ENCODE data around the gene CXCL17. TPM values are rescaled to one million over a fixed set of nuclear protein-coding genes. Genes with fewer than 3 reads are reported as not detected.

Gene CXCL17
- total and polyA plus RNA-seq, 2 donors (not counting 1 experiment from before 2014, with no cell fraction given): not detected

DNA sequence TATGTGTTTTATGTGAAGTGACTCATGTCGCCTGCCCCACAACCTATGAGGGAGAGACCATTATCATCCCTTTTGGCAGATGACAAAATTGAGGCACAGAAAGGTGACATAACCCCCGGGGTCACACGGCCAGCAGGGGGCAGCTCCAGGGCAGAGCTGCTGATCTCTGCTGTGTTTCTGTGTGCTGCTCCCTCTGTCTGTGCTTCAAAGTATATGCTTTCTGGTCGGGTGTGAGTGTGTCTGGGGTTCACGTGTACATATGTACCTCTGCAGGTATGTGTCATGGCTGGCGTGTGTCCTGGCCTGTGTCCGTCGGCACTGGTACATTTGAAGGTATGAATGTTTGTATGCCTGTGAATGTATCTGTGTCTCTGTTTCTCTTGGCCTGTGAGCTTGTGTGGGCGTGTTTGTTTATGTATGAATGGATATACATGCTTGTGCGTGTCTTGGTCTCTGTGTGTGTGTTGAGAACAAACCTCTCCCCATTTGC is 22.6 kb downstream of the CXCL17 start:
- peaks cover 55% of the 10 kb centered on the region for H4K20me1 ChIP-seq (ENCODE audit: control insufficient read depth, insufficient read depth, low read length, poor library complexity, severe bottlenecking)
- intact Hi-C loops (cut with micrococcal nuclease): loop anchor here (1.0 to 5.0 kb wide), 2 partner anchors 13 to 293 kb away; no protein-coding TSS in a partner anchor
- Mint-ChIP-seq H3K4me3 (peak overlapping the region; percentile 13), H3K9me3 (ENCODE audit: insufficient read depth) (no peaks in the 10 kb centered on the region), H3K27ac (peak overlapping the region; percentile 71), H3K27me3 (no peaks in the 10 kb centered on the region), H3K4me1 (peaks cover 48% of the 10 kb centered on the region)
- 65% methylated on average over 8 of the region's 10 CpGs for WGBS (ENCODE audit: insufficient coverage)
- H3K4me2 ChIP-seq (replicated peaks; ENCODE audit: low read depth, low read length, poor library complexity, severe bottlenecking): peak overlapping the region; percentile 4
- peaks cover 0 to 5% (median 0%) of the 10 kb centered on the region in 3 donors for H3K9me3 ChIP-seq (ENCODE audit: control extremely low read depth in 1 of 3, control insufficient read depth in 2 of 3, insufficient read depth in 1 of 3, low read length in 2 of 3)
- H3K36me3 ChIP-seq (replicated peaks in 1 of 2; ENCODE audit: control extremely low read depth in 1 of 2, control insufficient read depth in 1 of 2, extremely low read depth in 1 of 2, insufficient read depth in 2 of 2, low read length in 1 of 2): peaks cover 0 to 9% of the 10 kb centered on the region in 2 experiments
- no peak overlapping the region for H3K27ac ChIP-seq (ENCODE audit: low read length in 2 of 2)
- TF ChIP-seq, protein P1, sequence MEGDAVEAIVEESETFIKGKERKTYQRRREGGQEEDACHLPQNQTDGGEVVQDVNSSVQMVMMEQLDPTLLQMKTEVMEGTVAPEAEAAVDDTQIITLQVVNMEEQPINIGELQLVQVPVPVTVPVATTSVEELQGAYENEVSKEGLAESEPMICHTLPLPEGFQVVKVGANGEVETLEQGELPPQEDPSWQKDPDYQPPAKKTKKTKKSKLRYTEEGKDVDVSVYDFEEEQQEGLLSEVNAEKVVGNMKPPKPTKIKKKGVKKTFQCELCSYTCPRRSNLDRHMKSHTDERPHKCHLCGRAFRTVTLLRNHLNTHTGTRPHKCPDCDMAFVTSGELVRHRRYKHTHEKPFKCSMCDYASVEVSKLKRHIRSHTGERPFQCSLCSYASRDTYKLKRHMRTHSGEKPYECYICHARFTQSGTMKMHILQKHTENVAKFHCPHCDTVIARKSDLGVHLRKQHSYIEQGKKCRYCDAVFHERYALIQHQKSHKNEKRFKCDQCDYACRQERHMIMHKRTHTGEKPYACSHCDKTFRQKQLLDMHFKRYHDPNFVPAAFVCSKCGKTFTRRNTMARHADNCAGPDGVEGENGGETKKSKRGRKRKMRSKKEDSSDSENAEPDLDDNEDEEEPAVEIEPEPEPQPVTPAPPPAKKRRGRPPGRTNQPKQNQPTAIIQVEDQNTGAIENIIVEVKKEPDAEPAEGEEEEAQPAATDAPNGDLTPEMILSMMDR (IDR thresholded peaks at IDR 0.05): peak; percentile 75
- no peak for TF ChIP-seq EZH2 (IDR thresholded peaks at IDR 0.05; ENCODE audit: borderline replicate concordance, insufficient read depth, low read depth, low read length, poor library complexity, severe bottlenecking)
- H3K79me2 ChIP-seq (ENCODE audit: control insufficient read depth, insufficient read depth, low read length): peaks cover 55% of the 10 kb centered on the region
- peaks cover 22 to 40% of the 10 kb centered on the region in 2 donors for H3K4me1 ChIP-seq (ENCODE audit: control insufficient read depth in 2 of 2, insufficient read depth in 2 of 2, low read length in 2 of 2)
- no peak overlapping the region for H3K9ac ChIP-seq (ENCODE audit: low read length)
- ChIA-PET CTCF (interaction anchor here (0.7 to 3.8 kb wide), 12 partner anchors 12 to 175 kb away, joined by 3 to 17 read pairs (median 5); partner anchors contain the start of gene CXCL17), POLR2A (interaction anchor here (0.7 kb wide), 2 partner anchors 13 to 135 kb away, joined by 3 to 5 read pairs; no protein-coding TSS in a partner anchor)
- H3K4me3 ChIP-seq (ENCODE audit: control extremely low read depth in 1 of 5, extremely low read depth in 1 of 5, insufficient read depth in 1 of 5, low read depth in 2 of 5, low read length in 4 of 5): no peak overlapping the region
- ATAC-seq (ENCODE audit: low read depth): peak; percentile 8
- no peaks in the 10 kb centered on the region for H3K27me3 ChIP-seq (replicated peaks in 1 of 4; ENCODE audit: control extremely low read depth in 1 of 4, control insufficient read depth in 3 of 4, insufficient read depth in 4 of 4, low read length in 3 of 4)
- DNase-seq: peak; percentile 75
- no peak overlapping the region for H2AFZ ChIP-seq (ENCODE audit: insufficient read depth, low read depth, low read length, poor library complexity, severe bottlenecking)

DNA sequence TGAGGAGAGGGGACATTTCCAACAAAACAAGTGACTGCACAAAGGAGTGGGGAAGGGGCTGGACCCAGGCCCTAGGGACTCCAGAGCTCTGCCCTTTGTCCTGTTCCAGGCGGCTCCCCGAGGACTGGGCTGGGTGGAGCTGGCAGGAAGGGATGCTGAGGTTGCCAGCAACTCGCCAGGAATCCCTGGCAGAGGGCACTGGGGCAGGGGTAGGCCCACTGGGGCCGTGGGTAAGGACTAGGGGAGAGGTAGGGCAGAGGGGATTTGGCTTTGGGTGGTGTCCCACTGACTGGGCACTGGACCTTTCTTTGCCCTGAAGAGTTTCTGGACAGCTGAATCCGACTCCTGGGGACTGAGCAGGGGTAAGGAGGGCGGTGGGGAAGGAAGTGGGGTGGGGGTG is 23.4 kb downstream of the CXCL17 start:
- 90% methylated on average over 6 of the region's 6 CpGs for WGBS (ENCODE audit: insufficient coverage)
- no peak for ATAC-seq (ENCODE audit: low read depth)
- no peak overlapping the region for H3K9ac ChIP-seq (ENCODE audit: low read length)
- no peak overlapping the region for H3K4me3 ChIP-seq (ENCODE audit: control extremely low read depth in 1 of 5, extremely low read depth in 1 of 5, insufficient read depth in 1 of 5, low read depth in 2 of 5, low read length in 4 of 5)
- H2AFZ ChIP-seq (ENCODE audit: insufficient read depth, low read depth, low read length, poor library complexity, severe bottlenecking): no peak overlapping the region
- H3K4me1 ChIP-seq (ENCODE audit: control insufficient read depth in 2 of 2, insufficient read depth in 2 of 2, low read length in 2 of 2): peaks cover 22 to 38% of the 10 kb centered on the region in 2 donors
- H4K20me1 ChIP-seq (ENCODE audit: control insufficient read depth, insufficient read depth, low read length, poor library complexity, severe bottlenecking): peaks cover 56% of the 10 kb centered on the region
- intact Hi-C loops (cut with micrococcal nuclease): no loop called here
- H3K9me3 ChIP-seq (ENCODE audit: control extremely low read depth in 1 of 3, control insufficient read depth in 2 of 3, insufficient read depth in 1 of 3, low read length in 2 of 3): peaks cover 0 to 4% (median 0%) of the 10 kb centered on the region in 3 donors
- peaks cover 56% of the 10 kb centered on the region for H3K79me2 ChIP-seq (ENCODE audit: control insufficient read depth, insufficient read depth, low read length)
- DNase-seq: no peak
- H3K27me3 Mint-ChIP-seq: no peaks in the 10 kb centered on the region
- no peaks in the 10 kb centered on the region for H3K27me3 ChIP-seq (replicated peaks in 1 of 4; ENCODE audit: control extremely low read depth in 1 of 4, control insufficient read depth in 3 of 4, insufficient read depth in 4 of 4, low read length in 3 of 4)
- ChIA-PET CTCF (interaction anchor here (1.2 to 3.8 kb wide), 7 partner anchors 14 to 55 kb away, joined by 3 to 17 read pairs (median 12); partner anchors contain the start of gene CXCL17), POLR2A (no interaction called here)
- peaks cover 0 to 13% of the 10 kb centered on the region in 2 experiments for H3K36me3 ChIP-seq (replicated peaks in 1 of 2; ENCODE audit: control extremely low read depth in 1 of 2, control insufficient read depth in 1 of 2, extremely low read depth in 1 of 2, insufficient read depth in 2 of 2, low read length in 1 of 2)
- no peaks in the 10 kb centered on the region for H3K9me3 Mint-ChIP-seq (ENCODE audit: insufficient read depth)
- H3K4me2 ChIP-seq (replicated peaks; ENCODE audit: low read depth, low read length, poor library complexity, severe bottlenecking): no peak overlapping the region
- peaks cover 45% of the 10 kb centered on the region for H3K4me1 Mint-ChIP-seq
- H3K4me3 Mint-ChIP-seq: no peak overlapping the region
- TF ChIP-seq EZH2 (IDR thresholded peaks at IDR 0.05; ENCODE audit: borderline replicate concordance, insufficient read depth, low read depth, low read length, poor library complexity, severe bottlenecking): no peak
- TF ChIP-seq, protein P1 (IDR thresholded peaks at IDR 0.05): no peak
- H3K27ac ChIP-seq (ENCODE audit: low read length in 2 of 2): no peak overlapping the region
- no peak overlapping the region for H3K27ac Mint-ChIP-seq
